ENCODE results near the gene KRTAP2-3.

GRCh38 chr17:41018541-41018940 lies 41.4 kb downstream of the KRTAP2-3 start:
- no peak for TF ChIP-seq CTCF (conservative IDR thresholded peaks at IDR 0.05)
- TF ChIP-seq ZFX (IDR thresholded peaks at IDR 0.05): no peak

All from C4-2B (cell line).